ENCODE measurements around the gene BCR. TPM values are rescaled to one million over a fixed set of nuclear protein-coding genes. Genes with fewer than 3 reads are reported as not detected.

Gene BCR
- total and polyA plus RNA-seq, 4 donors = 5.3 to 120 (median 71.8) TPM

DNA sequence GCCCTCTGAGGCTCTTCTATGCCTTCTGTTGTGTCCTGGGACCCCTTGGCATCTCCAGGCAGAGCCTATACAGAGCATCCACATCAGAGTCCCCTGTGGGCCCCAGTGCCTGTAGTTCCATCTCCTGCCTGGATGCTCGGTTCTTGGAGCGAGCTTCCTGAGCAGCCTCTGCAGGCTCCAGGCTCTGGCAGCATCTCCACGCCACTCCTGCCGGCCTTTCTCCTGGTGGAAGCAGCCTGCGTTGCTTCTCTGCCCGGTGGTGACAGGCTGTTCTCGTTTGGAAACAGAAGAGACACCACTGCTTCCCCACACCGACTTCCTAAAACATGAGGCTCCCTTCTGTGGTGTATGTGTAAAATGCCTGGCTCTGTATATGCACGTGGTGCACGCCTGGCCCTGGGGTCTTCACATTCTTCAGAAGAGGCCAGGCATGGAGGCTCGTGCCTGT lies 52.8 kb downstream of the BCR start:
- peak in 1 of 2 donors; percentile 57 for DNase-seq
- ATAC-seq (ENCODE audit: low FRiP score) = no peak
- no peaks in the 10 kb centered on the region for H3K27me3 ChIP-seq (ENCODE audit: control insufficient read depth in 1 of 2, insufficient read depth in 2 of 2, low read length in 1 of 2)
- H3K4me3 ChIP-seq (ENCODE audit: low read length in 2 of 2) = no peak overlapping the region
- whole genome bisulfite sequencing, 2 donors = 79 to 81% methylated on average over 11 of the region's 11 CpGs
- no peaks in the 10 kb centered on the region for H3K36me3 ChIP-seq (ENCODE audit: control insufficient read depth in 1 of 2, insufficient read depth in 2 of 2, low read length in 1 of 2)
- no peaks in the 10 kb centered on the region for H3K4me1 ChIP-seq (ENCODE audit: control insufficient read depth in 1 of 2, insufficient read depth in 2 of 2, low read length in 2 of 2)
- H3K9me3 ChIP-seq (ENCODE audit: control insufficient read depth, low read length) = no peaks in the 10 kb centered on the region
- intact Hi-C loops (cut with DNase I) = no loop called here
- no peak overlapping the region for H3K27ac ChIP-seq (ENCODE audit: low read depth in 1 of 2, low read length in 2 of 2)

DNA sequence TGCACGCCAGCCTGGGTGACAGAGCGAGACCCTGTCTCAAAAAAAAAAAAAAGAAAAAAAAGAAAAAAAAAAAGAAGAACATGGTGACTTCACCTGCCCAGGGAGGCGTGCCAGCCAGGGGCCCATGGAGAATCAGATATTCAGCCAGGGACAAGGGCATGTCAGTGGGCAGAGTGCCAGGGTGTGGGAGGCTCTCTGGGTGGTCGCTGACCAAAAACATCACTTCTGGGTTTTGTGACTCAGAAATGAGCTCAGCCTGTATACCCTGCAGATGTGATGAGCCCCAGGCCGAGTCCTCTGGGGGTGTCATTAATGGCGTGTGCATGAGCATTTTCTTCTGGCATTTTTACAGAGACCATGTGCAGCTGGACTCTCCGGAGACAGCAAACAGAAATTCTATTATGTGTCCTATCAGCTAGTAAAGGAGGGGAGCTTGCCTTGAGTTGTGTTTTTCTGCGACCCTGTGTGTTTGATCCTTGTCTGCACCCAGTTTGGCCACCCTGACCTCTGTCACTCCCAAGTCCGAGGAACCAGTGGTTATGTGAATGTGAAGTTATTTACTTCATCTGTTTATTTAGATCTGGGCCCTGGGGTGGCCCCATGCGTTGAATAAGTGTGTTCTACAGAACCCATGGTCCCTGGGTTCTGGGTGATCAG lies 53.6 kb downstream of the BCR start:
- no peaks in the 10 kb centered on the region for H3K4me1 ChIP-seq (ENCODE audit: control insufficient read depth in 1 of 2, insufficient read depth in 2 of 2, low read length in 2 of 2)
- intact Hi-C loops (cut with DNase I) = no loop called here
- DNase-seq = peak; percentile 56 to 87
- 81 to 82% methylated on average over 10 of the region's 10 CpGs for WGBS, 2 donors
- no peaks in the 10 kb centered on the region for H3K27me3 ChIP-seq (ENCODE audit: control insufficient read depth in 1 of 2, insufficient read depth in 2 of 2, low read length in 1 of 2)
- ATAC-seq (ENCODE audit: low FRiP score) = no peak
- H3K4me3 ChIP-seq (ENCODE audit: low read length in 2 of 2) = no peak overlapping the region
- no peak overlapping the region for H3K27ac ChIP-seq (ENCODE audit: low read depth in 1 of 2, low read length in 2 of 2)
- H3K36me3 ChIP-seq (ENCODE audit: control insufficient read depth in 1 of 2, insufficient read depth in 2 of 2, low read length in 1 of 2) = no peaks in the 10 kb centered on the region
- H3K9me3 ChIP-seq (ENCODE audit: control insufficient read depth, low read length) = no peaks in the 10 kb centered on the region

DNA sequence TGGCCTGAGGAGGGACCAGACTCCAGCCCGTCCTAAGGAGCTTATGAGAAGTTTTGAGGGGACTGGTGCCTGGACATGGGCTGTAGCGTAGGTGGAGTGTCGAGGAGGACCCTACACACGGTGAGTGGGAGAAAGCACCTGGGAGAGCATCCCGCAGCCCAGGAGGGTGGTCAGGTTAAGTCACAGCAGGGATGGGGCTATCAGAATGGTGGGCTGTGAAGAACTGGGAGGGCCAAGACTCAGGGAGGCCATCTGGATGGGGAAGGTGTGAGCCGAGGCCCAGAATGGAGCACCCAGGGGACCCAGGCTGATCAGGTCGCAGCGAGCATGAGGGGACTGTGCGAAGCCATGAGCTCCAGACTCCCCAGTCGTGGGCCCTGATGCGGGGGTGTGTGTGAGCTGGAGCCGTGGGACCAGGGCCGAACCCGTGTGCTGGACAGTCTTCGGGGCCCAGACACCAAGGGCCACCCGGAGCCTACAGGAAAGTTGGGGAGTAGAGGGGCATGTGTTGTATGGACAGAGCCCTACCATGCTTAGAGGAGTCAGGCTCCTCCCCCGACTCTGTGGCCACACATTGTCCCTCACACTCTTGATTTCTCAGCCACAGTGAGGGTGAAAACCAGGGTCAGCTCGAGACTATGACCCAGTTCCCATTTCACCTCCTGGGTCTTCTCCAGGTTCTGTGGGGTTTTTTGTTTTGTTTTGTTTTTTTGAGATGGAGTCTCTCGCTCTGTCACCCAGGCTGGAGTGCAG lies 54.3 kb downstream of the BCR start:
- H3K4me1 ChIP-seq (ENCODE audit: control insufficient read depth in 1 of 2, insufficient read depth in 2 of 2, low read length in 2 of 2) = no peaks in the 10 kb centered on the region

DNA sequence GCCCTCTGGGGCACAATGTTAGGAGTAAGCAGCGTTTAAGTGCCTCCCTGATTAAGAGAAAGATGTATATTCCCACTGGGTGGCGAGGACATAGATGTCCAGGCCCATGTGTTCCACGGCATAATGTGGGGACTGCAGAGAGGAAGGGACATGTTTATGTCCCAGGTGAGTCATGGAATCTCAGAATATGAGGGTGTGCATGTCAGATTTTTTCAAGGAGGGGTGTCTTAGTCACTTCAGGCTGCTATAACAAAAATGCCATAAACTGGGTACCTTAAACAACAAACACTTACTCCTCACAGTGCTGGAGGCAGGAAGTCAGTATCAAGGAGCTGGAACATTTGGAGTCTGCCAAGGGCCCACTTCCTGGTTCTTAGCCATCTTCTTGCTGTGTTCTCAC lies 55.1 kb downstream of the BCR start:
- no peaks in the 10 kb centered on the region for H3K9me3 ChIP-seq (ENCODE audit: control insufficient read depth, low read length)
- no peaks in the 10 kb centered on the region for H3K27me3 ChIP-seq (ENCODE audit: control insufficient read depth in 1 of 2, insufficient read depth in 2 of 2, low read length in 1 of 2)
- DNase-seq (peak in 1 of 2 donors; percentile 38), ATAC-seq (ENCODE audit: low FRiP score) (no peak)
- WGBS, 2 donors = 94 to 97% methylated on average over 3 of the region's 3 CpGs
- intact Hi-C loops (cut with DNase I) = no loop called here
- no peaks in the 10 kb centered on the region for H3K4me1 ChIP-seq (ENCODE audit: control insufficient read depth in 1 of 2, insufficient read depth in 2 of 2, low read length in 2 of 2)
- no peak overlapping the region for H3K27ac ChIP-seq (ENCODE audit: low read depth in 1 of 2, low read length in 2 of 2)
- no peak overlapping the region for H3K4me3 ChIP-seq (ENCODE audit: low read length in 2 of 2)
- H3K36me3 ChIP-seq (ENCODE audit: control insufficient read depth in 1 of 2, insufficient read depth in 2 of 2, low read length in 1 of 2) = no peaks in the 10 kb centered on the region

More for the DNA sequence above, 54.3 kb downstream of the BCR start:
- intact Hi-C loops (cut with DNase I) = no loop called here
- WGBS, 2 donors = 95 to 98% methylated on average over 13 to 19 of the region's 19 CpGs
- H3K36me3 ChIP-seq (ENCODE audit: control insufficient read depth in 1 of 2, insufficient read depth in 2 of 2, low read length in 1 of 2) = no peaks in the 10 kb centered on the region
- no peak overlapping the region for H3K27ac ChIP-seq (ENCODE audit: low read depth in 1 of 2, low read length in 2 of 2)
- no peaks in the 10 kb centered on the region for H3K9me3 ChIP-seq (ENCODE audit: control insufficient read depth, low read length)
- H3K4me3 ChIP-seq (ENCODE audit: low read length in 2 of 2) = no peak overlapping the region
- ATAC-seq (ENCODE audit: low FRiP score) (no peak), DNase-seq (no peak)
- no peaks in the 10 kb centered on the region for H3K27me3 ChIP-seq (ENCODE audit: control insufficient read depth in 1 of 2, insufficient read depth in 2 of 2, low read length in 1 of 2)

DNA sequence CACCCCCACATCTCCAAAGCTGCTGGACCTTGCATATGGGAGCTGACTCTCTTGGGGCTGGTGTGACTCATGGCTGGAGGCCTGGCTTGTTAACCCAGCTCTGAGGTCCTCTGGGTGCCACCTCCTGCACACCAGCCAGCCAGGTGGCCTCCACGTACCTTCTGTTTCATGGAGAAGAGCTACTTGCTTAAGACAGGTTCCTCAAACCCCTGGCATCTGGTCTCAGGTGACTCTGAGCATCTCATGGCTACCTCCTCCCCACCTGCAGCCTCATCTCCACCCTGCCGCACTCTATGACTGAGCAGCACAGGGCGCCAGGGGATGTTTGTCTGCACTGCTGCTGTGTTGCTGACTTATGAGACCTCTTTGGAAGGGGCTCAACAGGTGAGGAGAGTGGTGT lies 55.7 kb downstream of the BCR start:
- Histone ChIP-seq H3K27me3 (ENCODE audit: control insufficient read depth in 1 of 2, insufficient read depth in 2 of 2, low read length in 1 of 2) (no peaks in the 10 kb centered on the region), H3K4me3 (ENCODE audit: low read length in 2 of 2) (no peak overlapping the region), H3K9me3 (ENCODE audit: control insufficient read depth, low read length) (no peaks in the 10 kb centered on the region), H3K4me1 (ENCODE audit: control insufficient read depth in 1 of 2, insufficient read depth in 2 of 2, low read length in 2 of 2) (no peaks in the 10 kb centered on the region), H3K27ac (ENCODE audit: low read depth in 1 of 2, low read length in 2 of 2) (peak overlapping the region in 1 of 2 donors; percentile 20), H3K36me3 (ENCODE audit: control insufficient read depth in 1 of 2, insufficient read depth in 2 of 2, low read length in 1 of 2) (no peaks in the 10 kb centered on the region)
- ATAC-seq (ENCODE audit: low FRiP score) (no peak), DNase-seq (peak in 1 of 2 donors; percentile 35)
- 94 to 96% methylated on average over 3 of the region's 3 CpGs for WGBS, 2 donors
- intact Hi-C loops (cut with DNase I) = no loop called here

DNA sequence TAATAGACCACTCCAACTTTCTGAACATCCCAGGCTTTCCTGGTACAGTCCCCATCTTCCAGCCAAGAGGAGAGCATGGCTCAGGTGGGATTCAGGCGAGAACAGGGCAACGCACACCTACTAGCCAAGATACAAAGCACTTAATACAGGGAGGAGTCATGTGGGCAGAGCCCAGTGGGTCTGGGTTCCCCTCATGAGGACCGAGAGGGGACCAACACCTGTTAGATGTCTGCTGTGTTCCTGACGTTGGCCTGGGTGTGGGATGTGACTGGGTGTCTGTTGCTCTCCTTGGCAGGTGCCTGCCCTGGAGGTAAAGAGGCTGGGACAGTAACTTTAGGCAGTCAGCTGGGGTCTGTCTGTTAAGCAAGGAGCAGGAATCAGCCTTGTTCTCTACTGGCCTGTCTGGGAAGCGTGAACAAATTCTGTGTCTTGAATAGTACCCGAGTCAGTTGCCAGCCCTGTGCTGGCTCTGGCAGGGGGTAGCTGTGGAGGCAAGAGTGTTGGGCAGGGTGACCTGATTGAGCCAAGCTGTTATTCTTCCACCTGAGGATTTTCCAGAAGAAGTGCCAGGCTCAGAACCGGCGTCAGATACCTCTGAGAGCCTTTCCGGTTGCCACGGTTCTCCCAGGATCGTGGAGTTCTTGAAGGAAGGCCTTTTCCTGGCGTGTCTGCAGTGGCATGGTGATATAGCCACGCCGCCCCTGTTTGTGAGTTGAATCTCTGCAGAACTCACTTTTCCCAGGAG lies 56.3 kb downstream of the BCR start:
- H3K4me3 ChIP-seq (ENCODE audit: low read length in 2 of 2) = no peak overlapping the region
- intact Hi-C loops (cut with DNase I) = no loop called here
- no peaks in the 10 kb centered on the region for H3K36me3 ChIP-seq (ENCODE audit: control insufficient read depth in 1 of 2, insufficient read depth in 2 of 2, low read length in 1 of 2)
- no peak for ATAC-seq (ENCODE audit: low FRiP score)
- DNase-seq = peak in 1 of 2 donors; percentile 46
- H3K4me1 ChIP-seq (ENCODE audit: control insufficient read depth in 1 of 2, insufficient read depth in 2 of 2, low read length in 2 of 2) = no peaks in the 10 kb centered on the region
- H3K27me3 ChIP-seq (ENCODE audit: control insufficient read depth in 1 of 2, insufficient read depth in 2 of 2, low read length in 1 of 2) = no peaks in the 10 kb centered on the region
- no peaks in the 10 kb centered on the region for H3K9me3 ChIP-seq (ENCODE audit: control insufficient read depth, low read length)
- WGBS, 2 donors = 30 to 37% methylated on average over 14 of the region's 14 CpGs
- H3K27ac ChIP-seq (ENCODE audit: low read depth in 1 of 2, low read length in 2 of 2) = peak overlapping the region in 1 of 2 donors; percentile 68

DNA sequence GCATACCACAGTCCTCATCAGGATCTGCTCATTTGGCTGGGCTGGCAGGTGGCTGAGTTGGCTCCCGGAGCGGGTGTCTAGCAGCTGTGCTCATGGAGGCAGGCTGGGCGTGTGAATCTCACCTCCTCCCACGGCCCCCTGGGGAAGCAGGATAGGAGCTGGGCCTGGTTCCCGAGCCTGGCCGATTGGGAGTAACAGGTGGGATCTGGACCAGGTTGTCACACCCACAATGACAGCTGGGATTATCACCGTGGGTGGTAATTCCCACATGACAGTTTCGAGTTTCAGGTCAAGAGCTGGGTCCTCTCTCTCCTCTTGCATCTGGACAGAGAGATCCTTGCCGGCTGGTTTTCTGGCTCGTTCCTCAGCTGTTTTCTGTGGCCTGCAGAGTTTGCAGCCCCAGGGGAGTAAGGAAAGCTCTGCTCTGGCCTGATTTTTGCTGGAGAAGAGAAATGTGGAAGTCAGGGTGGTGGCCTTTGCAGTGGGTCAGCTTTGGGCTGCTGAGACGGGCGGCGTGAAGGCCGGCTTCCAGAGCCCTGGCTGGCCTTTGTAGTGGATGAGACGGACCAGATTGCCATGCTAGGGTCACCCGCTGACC lies 57.0 kb downstream of the BCR start:
- intact Hi-C loops (cut with DNase I) = no loop called here
- DNase-seq = peak; percentile 75 to 81

DNA sequence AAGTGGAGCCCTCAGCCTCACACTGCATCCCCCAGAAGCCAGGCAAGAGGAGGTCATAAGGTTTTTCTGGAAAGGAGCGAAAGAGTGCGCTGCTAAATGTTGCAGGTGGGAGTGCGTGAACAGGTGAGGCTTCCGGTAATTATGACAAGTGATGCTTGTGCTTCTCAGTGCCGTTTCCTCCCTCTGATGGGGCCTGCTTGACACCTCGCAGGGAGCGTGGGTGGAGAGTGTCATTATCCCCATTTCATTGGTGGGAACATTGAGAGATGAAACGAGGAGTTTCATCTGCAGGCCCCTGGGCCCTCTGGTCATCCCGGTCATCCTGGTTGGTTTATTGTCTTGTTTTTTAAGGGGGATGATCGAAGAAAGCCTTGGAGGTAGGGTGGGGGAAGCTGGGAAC lies 57.5 kb downstream of the BCR start:
- no peaks in the 10 kb centered on the region for H3K36me3 ChIP-seq (ENCODE audit: control insufficient read depth in 1 of 2, insufficient read depth in 2 of 2, low read length in 1 of 2)
- 93 to 94% methylated on average over 10 of the region's 10 CpGs for WGBS, 2 donors
- no peaks in the 10 kb centered on the region for H3K4me1 ChIP-seq (ENCODE audit: control insufficient read depth in 1 of 2, insufficient read depth in 2 of 2, low read length in 2 of 2)
- no peak overlapping the region for H3K4me3 ChIP-seq (ENCODE audit: low read length in 2 of 2)
- H3K9me3 ChIP-seq (ENCODE audit: control insufficient read depth, low read length) = no peaks in the 10 kb centered on the region
- no peak for DNase-seq
- no peak for ATAC-seq (ENCODE audit: low FRiP score)
- intact Hi-C loops (cut with DNase I) = no loop called here
- H3K27me3 ChIP-seq (ENCODE audit: control insufficient read depth in 1 of 2, insufficient read depth in 2 of 2, low read length in 1 of 2) = no peaks in the 10 kb centered on the region
- peak overlapping the region in 1 of 2 donors; percentile 68 for H3K27ac ChIP-seq (ENCODE audit: low read depth in 1 of 2, low read length in 2 of 2)

More for the DNA sequence above, 57.0 kb downstream of the BCR start:
- no peaks in the 10 kb centered on the region for H3K27me3 ChIP-seq (ENCODE audit: control insufficient read depth in 1 of 2, insufficient read depth in 2 of 2, low read length in 1 of 2)
- no peaks in the 10 kb centered on the region for H3K4me1 ChIP-seq (ENCODE audit: control insufficient read depth in 1 of 2, insufficient read depth in 2 of 2, low read length in 2 of 2)
- no peak overlapping the region for H3K4me3 ChIP-seq (ENCODE audit: low read length in 2 of 2)
- peak; percentile 20 for ATAC-seq (ENCODE audit: low FRiP score)
- H3K36me3 ChIP-seq (ENCODE audit: control insufficient read depth in 1 of 2, insufficient read depth in 2 of 2, low read length in 1 of 2) = no peaks in the 10 kb centered on the region
- H3K27ac ChIP-seq (ENCODE audit: low read depth in 1 of 2, low read length in 2 of 2) = peak overlapping the region in 1 of 2 donors; percentile 68
- no peaks in the 10 kb centered on the region for H3K9me3 ChIP-seq (ENCODE audit: control insufficient read depth, low read length)
- WGBS, 2 donors = 11 to 15% methylated on average over 16 of the region's 16 CpGs

Measured in aorta (tissue), 5 donors.